ENCODE measurements around the gene SCN4B.
A peak's percentile ranks its signal among the peaks of the same experiment; 100 is the strongest.

The SCN4B gene

DNA sequence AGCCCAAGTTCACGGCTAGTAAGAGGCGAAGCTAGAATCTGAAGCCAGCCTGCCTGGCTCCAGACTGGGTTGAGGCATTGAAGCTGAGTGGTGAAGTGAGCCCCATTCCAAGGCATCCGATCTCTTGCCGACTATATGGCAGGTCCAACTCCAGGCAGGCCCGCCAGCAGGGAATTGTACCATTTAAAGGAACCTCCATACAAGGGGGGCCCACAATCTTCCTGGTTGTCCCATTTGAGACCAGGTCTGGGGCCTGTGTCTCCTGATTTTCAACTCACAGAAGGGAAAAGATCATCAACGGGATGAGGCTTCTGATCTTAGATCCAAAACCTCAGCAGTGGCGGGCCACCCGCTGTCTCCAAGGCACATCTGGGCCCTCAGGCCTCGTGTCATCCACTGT is 19.7 kb upstream of the SCN4B start:
- no peak for DNase-seq

- peak; percentile 71 to 74 for DNase-seq
Measured at GRCh38 chr11:118171269-118172062, 18.8 kb upstream of the SCN4B start.

DNA sequence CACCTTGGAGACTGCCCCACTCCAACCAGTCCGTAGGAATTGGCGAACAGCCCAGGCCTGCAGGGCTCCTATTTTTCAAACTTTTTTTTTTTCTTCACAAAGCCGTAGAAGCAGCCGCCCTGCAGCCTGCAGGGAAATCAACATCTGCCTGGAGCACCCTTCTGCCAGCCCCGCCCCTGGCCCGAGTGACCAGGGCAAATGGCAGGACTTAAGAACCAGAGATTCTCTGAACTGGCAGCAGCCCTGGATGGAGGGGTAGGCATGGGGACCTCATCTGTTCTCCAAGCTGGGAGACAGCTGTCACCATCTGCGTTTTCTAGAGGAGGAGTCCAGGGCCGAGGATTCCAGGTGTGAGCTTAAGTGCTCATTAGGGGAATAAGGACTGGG is 18.3 kb upstream of the SCN4B start:
- no peak for DNase-seq

GRCh38 chr11:118170231-118170630 is 17.6 kb upstream of the SCN4B start:
- DNase-seq, result no peak

DNA sequence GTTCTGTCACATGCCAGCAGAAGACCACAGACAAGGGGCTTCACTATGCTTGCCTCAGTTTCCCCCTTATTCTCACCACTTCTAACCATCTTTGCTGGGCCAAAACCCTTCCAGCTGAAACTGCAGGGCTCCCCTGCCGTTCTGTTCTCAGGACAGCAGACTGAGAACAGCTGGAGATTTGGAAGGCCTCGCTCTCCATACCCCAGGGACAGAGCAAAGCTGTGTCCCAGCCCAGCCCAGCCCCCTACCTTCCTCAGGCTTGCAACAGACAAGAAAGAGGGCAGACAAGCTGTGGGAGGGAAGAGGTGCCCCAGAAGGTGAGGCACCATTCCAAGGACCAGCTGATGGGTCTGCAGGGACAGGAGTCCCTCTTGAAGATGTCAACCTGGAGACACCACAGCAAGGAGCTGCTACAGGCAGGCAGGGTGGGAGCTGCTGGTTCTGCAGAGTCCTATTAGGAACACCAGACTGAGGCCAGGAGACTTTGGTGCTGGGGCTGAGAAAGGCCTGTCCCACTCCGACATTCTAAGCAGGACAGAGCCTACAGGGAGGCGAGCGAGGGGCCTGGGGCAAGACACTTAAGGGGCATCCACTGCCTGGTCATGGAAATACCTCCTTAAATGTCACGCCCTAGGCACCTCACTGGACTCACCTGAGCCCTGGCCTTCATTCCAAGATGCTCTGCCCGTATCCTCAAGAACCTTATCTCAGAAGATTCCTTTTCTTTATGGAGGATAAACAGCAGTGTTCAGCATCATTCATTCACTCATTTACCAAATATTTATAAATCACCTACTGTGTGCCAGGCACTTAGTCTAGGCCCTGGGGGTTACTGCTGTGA is 16.9 kb upstream of the SCN4B start:
- DNase-seq, result no peak

DNA sequence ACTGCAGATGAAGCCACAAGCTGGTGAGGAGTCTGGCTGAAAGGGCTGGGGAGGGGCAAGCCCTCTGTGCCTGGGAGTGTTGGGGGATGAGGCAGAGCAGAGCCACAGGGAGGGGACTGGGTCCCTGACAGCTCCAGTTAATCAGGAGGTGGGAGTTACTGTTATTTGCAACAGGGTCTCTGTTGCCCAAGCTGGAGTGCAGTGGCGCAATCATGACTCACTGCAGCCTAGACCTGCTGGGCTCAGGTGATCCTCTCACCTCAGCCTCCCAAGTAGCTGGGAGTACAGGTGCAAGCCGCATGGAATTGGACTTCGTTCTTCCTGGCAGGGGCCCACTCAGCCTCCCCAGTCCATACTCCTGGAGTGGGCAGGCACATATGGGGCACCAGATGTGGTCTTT is 16.1 kb upstream of the SCN4B start:
- no peak for DNase-seq

DNA sequence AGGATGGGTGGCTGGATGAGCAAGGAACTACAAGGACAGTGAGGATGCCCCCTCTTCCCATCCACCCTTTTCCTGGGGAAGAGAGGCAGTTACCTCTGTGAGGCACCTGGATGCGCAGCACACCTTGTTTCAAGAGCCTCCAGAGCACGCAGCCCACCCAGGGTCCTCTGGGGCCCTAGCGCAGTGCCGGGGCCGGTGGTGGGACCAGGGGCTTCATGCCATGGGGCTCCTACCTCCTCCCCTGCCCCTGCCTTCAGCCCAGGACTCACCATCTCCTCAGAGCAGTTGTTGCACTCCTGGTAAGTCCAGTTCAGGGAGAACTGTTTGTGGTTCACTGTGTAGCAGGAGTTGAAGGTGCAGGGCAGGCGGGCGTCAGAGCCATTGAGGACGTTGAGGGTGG is 15.7 kb upstream of the SCN4B start:
- no peak for DNase-seq

- DNase-seq, result no peak
Measured at GRCh38 chr11:118167906-118168305, 15.3 kb upstream of the SCN4B start.

DNA sequence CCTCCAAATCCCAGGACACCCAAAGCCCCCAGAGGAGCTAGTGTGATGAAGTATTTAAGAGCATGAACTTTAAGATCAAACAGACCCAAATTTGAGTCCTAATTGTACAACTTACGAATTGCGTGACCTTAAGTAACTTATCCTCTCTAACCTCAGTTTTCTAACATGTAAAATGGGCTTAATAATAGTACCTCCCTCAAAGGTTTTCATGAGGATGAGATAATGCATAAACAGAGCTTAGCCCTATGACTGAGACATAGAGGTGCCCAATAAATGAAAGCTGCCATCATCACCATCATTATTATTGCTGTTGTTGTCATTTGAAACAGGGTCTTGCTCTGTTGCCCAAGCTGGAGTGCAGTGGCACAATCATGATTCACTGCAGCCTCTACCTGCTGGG is 14.6 kb upstream of the SCN4B start:
- no peak for DNase-seq

DNA sequence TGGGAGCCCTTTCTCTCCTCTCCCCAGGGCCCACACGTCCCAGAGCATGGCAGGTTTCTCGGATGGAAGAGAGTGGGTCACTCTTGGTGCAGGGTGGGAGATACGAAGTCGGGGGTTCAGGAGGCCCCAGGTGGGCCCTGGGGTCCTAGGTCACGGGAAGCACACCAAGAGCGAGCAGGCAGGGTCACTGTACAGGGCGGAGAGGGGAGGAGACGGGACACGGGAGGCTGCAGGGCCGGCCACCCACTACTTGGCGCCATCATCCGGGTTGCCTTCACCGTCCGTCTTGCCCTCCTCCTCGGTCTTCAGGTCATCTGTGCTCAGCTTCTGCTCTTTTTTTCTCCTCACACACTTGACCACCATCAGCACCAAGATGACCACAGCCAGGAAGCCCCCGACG is 14.0 kb upstream of the SCN4B start:
- DNase-seq, result no peak

- no peak for DNase-seq
Measured at GRCh38 chr11:118164885-118165284, 12.3 kb upstream of the SCN4B start.

DNA sequence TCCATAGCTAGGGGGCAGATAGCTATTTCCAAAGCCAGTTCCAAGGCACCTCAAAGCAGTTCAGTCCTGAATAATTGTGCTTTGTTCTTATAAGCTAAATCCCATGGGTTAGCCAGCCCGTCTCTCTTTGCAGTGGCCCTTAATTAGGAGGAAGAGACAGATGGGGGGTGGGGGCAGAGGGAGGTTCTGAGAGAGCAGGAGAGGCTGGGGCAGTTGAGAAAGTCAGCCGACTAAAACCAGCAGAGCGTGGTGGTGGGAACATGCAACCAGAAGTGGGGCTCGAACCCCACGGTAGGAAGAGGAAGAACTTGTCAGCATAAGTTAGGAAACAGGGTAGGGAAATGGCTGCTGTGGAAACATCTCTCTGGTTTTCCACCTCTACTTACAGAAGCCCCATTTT is 10.9 kb upstream of the SCN4B start:
- DNase-seq, result no peak

DNA sequence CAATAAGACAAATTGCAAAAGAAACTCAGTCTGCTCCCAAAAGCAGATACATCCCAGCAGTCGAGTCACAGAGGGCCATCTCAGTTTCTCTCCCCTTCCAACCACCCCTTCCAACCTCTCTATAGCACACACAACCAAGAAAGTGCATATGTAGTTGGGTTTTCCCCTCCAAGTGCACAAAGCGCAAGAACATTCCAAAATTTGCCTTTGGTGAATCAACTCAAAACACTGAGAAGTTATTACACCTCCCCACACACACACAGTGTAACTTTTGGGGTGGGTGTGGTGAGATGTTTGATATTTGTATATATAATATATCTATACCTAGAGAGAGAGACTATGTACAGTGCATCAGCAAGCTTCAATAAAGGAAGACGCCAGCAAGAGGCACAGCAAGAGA is 10.2 kb upstream of the SCN4B start:
- DNase-seq, result no peak

DNA sequence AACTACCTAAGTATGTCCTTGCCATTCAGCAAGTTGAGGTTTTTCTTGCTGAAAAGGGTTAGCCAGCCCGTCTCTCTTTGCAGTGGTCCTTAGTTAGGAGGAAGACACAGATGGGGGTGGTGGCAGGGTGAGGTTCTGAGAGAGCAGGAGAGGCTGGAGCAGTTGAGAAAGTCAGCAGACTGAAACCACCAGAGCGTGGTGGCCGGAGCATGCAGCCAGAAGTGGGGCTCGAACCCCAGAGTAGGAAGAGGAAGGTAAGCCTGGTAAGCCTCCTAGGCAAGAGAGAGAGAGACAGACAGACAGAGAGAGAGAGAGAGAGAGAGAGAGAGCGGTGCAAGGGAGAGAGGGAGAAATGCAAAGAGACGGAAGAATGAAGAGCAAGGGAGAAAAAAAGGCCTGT is 9.2 kb upstream of the SCN4B start:
- no peak for DNase-seq

GRCh38 chr11:118157186-118157895 is 4.7 kb upstream of the SCN4B start:
- no peak for DNase-seq

DNA sequence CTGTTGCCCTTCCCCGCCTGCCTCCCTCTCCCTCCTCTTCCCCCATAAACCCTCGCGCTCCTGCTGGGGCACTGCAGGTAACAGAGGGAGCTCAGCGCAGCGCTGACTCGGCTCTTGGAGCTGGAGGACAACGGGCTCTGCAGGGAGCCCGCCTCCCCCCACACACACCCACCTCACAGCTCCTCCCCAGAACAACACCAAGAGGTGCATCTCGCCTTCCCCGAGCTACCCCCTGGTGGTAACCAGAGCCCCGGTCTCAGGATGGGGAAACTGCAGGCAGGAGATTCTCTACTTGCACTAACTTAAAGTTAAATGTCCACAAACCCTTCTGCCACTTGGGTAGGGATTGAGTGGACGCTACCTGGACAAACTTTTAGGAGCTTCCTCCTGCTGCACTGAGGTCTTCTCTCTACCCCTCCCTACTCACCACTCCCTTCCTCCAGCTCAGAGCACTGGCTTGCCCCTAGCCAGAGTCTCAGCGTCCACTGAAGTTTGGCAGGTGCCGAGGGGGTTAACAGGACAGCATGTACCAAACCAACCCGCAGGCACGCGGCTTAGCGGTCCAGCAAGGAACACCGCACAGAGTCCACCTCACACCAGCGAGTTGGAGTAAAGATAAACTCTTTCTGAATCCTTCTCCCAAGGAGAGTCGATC is 4.0 kb upstream of the SCN4B start:
- peak in 1 of 2 donors; percentile 8 for DNase-seq

GRCh38 chr11:118155776-118156530 is 3.3 kb upstream of the SCN4B start:
- no peak for DNase-seq

DNA sequence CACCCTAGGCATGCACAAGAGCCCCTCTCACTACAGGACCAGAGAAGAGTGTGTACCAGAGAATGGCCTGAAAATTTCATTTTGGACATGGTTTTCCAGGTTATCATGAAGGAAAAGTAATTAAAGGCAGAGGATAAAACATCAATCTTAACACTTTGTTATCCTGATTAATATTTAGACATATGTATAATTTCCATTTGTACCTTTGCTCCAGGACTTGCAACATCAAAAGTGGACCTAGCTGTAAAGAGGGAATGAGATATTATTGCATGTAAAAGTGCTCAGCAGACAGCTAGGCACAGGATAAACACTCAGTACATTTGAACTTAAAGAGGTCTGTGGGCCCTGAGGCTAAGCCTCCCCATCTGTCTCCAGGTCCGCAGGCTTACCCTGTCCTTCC is 2.0 kb upstream of the SCN4B start:
- no peak for DNase-seq

DNA sequence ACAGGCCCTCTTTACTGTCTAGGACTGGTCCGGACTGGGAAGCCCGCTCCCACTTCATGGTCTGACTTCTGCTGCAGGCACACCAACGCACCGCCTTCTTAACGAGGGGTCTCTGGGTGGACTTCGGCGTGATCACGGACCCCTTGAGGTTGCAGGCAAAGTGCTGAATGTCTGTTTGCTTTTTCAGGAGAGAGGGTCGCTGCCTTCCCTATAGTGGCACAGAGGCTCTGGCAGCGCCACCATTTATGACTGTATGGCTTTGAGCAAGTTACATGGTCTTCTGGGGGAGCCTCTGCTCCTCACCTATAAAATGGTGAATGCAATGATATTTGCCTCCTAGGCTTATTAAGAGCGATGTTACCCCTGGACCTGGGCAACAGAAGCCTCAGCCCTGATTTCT is 1.4 kb upstream of the SCN4B start:
- DNase-seq, result no peak

DNA sequence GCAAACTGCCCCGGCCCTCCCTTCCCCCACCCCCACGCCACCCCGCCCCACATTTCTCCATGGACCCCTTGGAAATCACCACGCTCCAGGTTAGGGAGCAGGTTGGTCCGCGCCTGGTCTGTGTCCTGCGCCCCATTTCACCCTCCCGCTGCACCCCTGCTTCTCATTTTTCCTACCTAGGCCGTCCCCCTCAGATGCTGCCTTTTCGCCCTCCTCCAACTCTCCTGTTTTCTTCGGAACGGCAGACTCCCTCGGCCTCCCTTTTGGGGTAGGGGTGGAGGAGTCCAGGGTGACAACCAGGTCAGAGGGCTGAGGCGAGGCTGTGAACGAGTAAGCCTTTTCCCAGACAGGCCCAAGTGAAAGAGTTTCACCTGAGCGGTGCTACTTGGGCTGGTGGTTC is 893 bp upstream of the SCN4B start:
- DNase-seq, result no peak

GRCh38 chr11:118152020-118152551 is 537 bp downstream of the SCN4B start:
- DNase-seq, result no peak

DNA sequence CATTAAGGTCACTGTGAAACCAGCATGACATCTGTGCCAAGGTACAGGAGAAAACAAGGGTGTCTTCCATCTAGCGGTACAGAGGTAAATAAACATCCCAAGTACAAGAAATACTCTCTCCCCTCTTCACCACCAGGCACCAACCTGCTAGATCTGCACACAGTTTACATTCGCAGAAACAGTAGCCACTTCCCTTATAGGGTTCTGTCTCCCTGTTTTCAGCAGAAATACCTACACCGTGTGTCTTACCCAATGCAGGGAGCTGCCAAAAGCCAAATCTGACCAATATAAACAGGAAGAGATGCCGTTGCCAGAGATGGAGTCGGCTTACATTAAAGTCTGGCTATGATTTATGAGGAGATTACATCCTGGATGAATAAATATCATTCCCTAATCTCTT is 1.2 kb downstream of the SCN4B start:
- no peak for DNase-seq

All from CD4-positive, alpha-beta T cell treated with Interleukin-4 for 1 hour (primary cell).